NCI-H446 treated with DMSO at 0.1 percent for 48 hours (cell line): ENCODE measurements around the gene NUDT4.
"Not testable (repeated sequence)": the region's sequence is repeated elsewhere in the genome, so short reads cannot be mapped to it uniquely, and the experiment has no call there.

Experiments
- DNase-seq: peaks from one replicate; lab custom pipeline; 2025; lab: John Stamatoyannopoulos, UW

NUDT4 gene

GRCh38 chr12:93366422-93366821, 11.3 kb upstream of the NUDT4 start:
- DNase-seq = no peak

- DNase-seq = no peak
Measured at GRCh38 chr12:93368766-93369165, 9.0 kb upstream of the NUDT4 start.

- DNase-seq = no peak
Measured at GRCh38 chr12:93369505-93369904, 8.2 kb upstream of the NUDT4 start.

GRCh38 chr12:93370947-93371346, 6.8 kb upstream of the NUDT4 start:
- DNase-seq = no peak

GRCh38 chr12:93373961-93374656, 3.6 kb upstream of the NUDT4 start:
- no peak for DNase-seq

GRCh38 chr12:93375906-93376305, 1.8 kb upstream of the NUDT4 start:
- no peak for DNase-seq

- no peak for DNase-seq
Measured at GRCh38 chr12:93376436-93377251, 1.1 kb upstream of the NUDT4 start.

- not testable (repeated sequence) for DNase-seq
Measured at GRCh38 chr12:93378196-93378997, 672 bp downstream of the NUDT4 start.

GRCh38 chr12:93378998-93379325, 1.2 kb downstream of the NUDT4 start:
- DNase-seq = no peak

- DNase-seq = no peak
Measured at GRCh38 chr12:93379326-93379980, 1.7 kb downstream of the NUDT4 start.

- no peak for DNase-seq
Measured at GRCh38 chr12:93379981-93380361, 2.2 kb downstream of the NUDT4 start.

- no peak for DNase-seq
Measured at GRCh38 chr12:93380480-93381121, 2.9 kb downstream of the NUDT4 start.

- DNase-seq = no peak
Measured at GRCh38 chr12:93381161-93381975, 3.6 kb downstream of the NUDT4 start.

GRCh38 chr12:93381976-93382437, 4.3 kb downstream of the NUDT4 start:
- DNase-seq = not testable (repeated sequence)

- DNase-seq = no peak
Measured at GRCh38 chr12:93387780-93388179, 10.1 kb downstream of the NUDT4 start.

- DNase-seq = no peak
Measured at GRCh38 chr12:93390031-93390430, 12.3 kb downstream of the NUDT4 start.

GRCh38 chr12:93390549-93391297, 13.0 kb downstream of the NUDT4 start:
- no peak for DNase-seq

- no peak for DNase-seq
Measured at GRCh38 chr12:93393425-93393824, 15.7 kb downstream of the NUDT4 start.

GRCh38 chr12:93397412-93397811, 19.7 kb downstream of the NUDT4 start:
- DNase-seq = no peak
